HEK293 (cell line): ENCODE results near the gene ITIH5.

Experiments
- BCL11A ChIP-seq: fragments of 450-650 bp; formaldehyde crosslinking; IDR thresholded peaks from 2 replicates; pipeline ENCODE4 v1.5.1; 2016; ENCODE audit warnings: low read depth, missing biosample characterization, missing genetic modification characterization
- ZNF114 ChIP-seq: fragments of 450-650 bp; formaldehyde crosslinking; IDR thresholded peaks from 2 replicates; pipeline ENCODE4 v1.5.0; 2017; ENCODE audit warnings: missing biosample characterization, missing genetic modification characterization
- ZNF549 ChIP-seq: fragments of 450-650 bp; IDR thresholded peaks from 2 replicates; pipeline ENCODE4 v1.5.1; 2018; ENCODE audit warnings: missing biosample characterization, missing genetic modification characterization, mild to moderate bottlenecking, inconsistent platforms, moderate library complexity

DNA sequence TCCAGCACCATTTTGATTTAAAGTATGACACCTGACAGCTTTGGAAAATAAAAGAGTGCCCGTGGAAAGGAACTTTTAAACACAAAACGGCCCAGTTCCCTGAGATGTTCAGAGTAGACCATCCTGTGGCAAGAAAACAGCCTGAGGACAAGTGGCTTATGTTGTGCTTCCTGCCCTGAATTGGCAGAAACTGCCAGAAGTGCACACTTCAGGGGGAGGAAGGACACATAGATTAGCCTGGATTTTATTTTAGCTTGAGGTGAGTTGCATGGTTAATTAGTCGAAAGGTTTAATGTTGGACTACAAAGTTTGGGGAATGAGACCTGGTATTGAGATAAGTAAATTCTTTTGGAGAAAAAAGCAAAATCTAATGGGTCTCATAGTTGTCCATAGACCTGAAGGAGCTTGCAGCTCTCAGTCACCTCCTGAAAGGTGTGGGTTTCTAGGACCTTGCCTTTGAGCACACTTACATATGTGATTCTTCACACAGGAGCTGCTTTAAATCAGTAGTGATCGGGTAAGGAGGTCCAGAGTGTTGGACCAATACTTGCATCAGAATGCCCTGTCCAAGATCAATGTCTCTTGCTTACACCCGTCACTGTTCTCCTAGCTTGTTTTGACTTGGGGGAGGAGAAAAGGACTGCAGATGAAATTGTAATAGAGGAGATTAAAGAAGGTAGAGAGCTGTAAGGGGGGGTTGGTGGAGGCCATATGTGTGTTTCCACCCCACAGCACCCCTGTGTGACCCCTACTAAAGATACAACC lies 41.3 kb upstream of the ITIH5 start:
- no peak for TF ChIP-seq ZNF549 (tag by site-specific recombination)
- TF ChIP-seq ZNF114 (tag by site-specific recombination) = no peak
- no peak for TF ChIP-seq BCL11A (tag by site-specific recombination)
